ENCODE measurements around the gene PDE8A. TPM values are rescaled to one million over a fixed set of nuclear protein-coding genes. Genes with fewer than 3 reads are reported as not detected.

PDE8A gene
- total and polyA plus RNA-seq, 2 of the 4 experiments (the other 2 are of a cell fraction) = 32.4 to 35.9 TPM

DNA sequence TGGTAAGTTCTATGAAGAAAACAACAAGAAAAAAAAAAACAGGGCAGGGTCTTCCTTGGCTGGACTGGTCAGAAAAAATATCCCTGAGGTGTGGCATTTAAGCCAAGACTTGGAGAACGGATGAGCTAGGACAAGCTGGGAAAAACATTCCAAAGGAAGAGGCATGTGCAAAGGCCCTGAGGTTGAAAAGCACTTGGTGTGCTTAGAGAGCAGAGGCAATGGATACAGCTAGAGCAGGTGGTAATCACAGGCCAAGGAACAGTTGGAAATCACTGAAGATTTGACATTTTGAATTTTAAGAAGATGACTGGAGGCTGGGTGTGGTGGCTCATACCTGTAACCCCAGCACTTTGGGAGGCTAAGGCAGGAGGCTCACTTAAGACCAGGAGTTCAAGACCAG, 42.9 kb upstream of the PDE8A start:
- TF ChIP-seq MXI1 (IDR thresholded peaks at IDR 0.05; ENCODE audit: borderline replicate concordance, low read depth, low read length) = no peak
- no peak for TF ChIP-seq MAZ (IDR thresholded peaks at IDR 0.05; ENCODE audit: borderline replicate concordance, low read depth, low read length)
- TF ChIP-seq, protein P1, sequence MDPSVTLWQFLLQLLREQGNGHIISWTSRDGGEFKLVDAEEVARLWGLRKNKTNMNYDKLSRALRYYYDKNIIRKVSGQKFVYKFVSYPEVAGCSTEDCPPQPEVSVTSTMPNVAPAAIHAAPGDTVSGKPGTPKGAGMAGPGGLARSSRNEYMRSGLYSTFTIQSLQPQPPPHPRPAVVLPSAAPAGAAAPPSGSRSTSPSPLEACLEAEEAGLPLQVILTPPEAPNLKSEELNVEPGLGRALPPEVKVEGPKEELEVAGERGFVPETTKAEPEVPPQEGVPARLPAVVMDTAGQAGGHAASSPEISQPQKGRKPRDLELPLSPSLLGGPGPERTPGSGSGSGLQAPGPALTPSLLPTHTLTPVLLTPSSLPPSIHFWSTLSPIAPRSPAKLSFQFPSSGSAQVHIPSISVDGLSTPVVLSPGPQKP (IDR thresholded peaks at IDR 0.05; ENCODE audit: borderline replicate concordance, low read depth, low read length) = no peak
- TF ChIP-seq CHD1 (IDR thresholded peaks at IDR 0.05; ENCODE audit: low read depth, low read length) = no peak
- TF ChIP-seq, protein P2, sequence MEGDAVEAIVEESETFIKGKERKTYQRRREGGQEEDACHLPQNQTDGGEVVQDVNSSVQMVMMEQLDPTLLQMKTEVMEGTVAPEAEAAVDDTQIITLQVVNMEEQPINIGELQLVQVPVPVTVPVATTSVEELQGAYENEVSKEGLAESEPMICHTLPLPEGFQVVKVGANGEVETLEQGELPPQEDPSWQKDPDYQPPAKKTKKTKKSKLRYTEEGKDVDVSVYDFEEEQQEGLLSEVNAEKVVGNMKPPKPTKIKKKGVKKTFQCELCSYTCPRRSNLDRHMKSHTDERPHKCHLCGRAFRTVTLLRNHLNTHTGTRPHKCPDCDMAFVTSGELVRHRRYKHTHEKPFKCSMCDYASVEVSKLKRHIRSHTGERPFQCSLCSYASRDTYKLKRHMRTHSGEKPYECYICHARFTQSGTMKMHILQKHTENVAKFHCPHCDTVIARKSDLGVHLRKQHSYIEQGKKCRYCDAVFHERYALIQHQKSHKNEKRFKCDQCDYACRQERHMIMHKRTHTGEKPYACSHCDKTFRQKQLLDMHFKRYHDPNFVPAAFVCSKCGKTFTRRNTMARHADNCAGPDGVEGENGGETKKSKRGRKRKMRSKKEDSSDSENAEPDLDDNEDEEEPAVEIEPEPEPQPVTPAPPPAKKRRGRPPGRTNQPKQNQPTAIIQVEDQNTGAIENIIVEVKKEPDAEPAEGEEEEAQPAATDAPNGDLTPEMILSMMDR (conservative IDR thresholded peaks at IDR 0.05; ENCODE audit: low read depth, low read length) = no peak
- no peak for TF ChIP-seq NFE2L2 (IDR thresholded peaks at IDR 0.05; ENCODE audit: low read depth, low read length)
- no peak for TF ChIP-seq FOS (IDR thresholded peaks at IDR 0.05; ENCODE audit: low read depth, low read length)
- no peak for TF ChIP-seq POLR2A (IDR thresholded peaks at IDR 0.05; ENCODE audit: low read depth, low read length)
- no peak for TF ChIP-seq RAD21 (IDR thresholded peaks at IDR 0.05; ENCODE audit: low read length)
- TF ChIP-seq, protein P3, sequence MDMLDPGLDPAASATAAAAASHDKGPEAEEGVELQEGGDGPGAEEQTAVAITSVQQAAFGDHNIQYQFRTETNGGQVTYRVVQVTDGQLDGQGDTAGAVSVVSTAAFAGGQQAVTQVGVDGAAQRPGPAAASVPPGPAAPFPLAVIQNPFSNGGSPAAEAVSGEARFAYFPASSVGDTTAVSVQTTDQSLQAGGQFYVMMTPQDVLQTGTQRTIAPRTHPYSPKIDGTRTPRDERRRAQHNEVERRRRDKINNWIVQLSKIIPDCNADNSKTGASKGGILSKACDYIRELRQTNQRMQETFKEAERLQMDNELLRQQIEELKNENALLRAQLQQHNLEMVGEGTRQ (IDR thresholded peaks at IDR 0.05; ENCODE audit: low read depth, low read length) = no peak
- no peak for TF ChIP-seq BHLHE40 (IDR thresholded peaks at IDR 0.05; ENCODE audit: low read depth, low read length)
- TF ChIP-seq SMC3 (IDR thresholded peaks at IDR 0.05; ENCODE audit: low read depth, low read length) = no peak
- TF ChIP-seq RCOR1 (IDR thresholded peaks at IDR 0.05; ENCODE audit: insufficient replicate concordance, low read length) = no peak
- TF ChIP-seq CEBPB (IDR thresholded peaks at IDR 0.05; ENCODE audit: low read depth, low read length) = no peak
- TF ChIP-seq MAFK (IDR thresholded peaks at IDR 0.05; ENCODE audit: low read depth, low read length) = no peak
- no peak for TF ChIP-seq RFX5 (IDR thresholded peaks at IDR 0.05; ENCODE audit: low read depth, low read length)
- Histone ChIP-seq H3K4me1 (ENCODE audit: control insufficient read depth, insufficient read depth, low read length) (no peaks in the 10 kb centered on the region), H3K9me3 (ENCODE audit: control insufficient read depth, insufficient read depth, low read length) (no peaks in the 10 kb centered on the region), H3K27me3 (ENCODE audit: control insufficient read depth, insufficient read depth, low read length) (no peaks in the 10 kb centered on the region; the same call in 1 of the 2 replicates), H2BK15ac (ENCODE audit: low read depth, low read length) (no peak overlapping the region), H4K8ac (ENCODE audit: low read depth in 2 of 2, low read length in 2 of 2) (no peak overlapping the region), H2BK120ac (ENCODE audit: low read depth, low read length) (no peak overlapping the region), H2AK5ac (ENCODE audit: low read depth, low read length) (no peak overlapping the region), H3K4me2 (ENCODE audit: low read depth, low read length) (no peak overlapping the region), H3K36me3 (ENCODE audit: control insufficient read depth, insufficient read depth, low read length) (no peaks in the 10 kb centered on the region), H4K5ac (ENCODE audit: low read depth, low read length) (no peak overlapping the region), H2AK9ac (replicated peaks; ENCODE audit: low read depth, low read length, poor library complexity) (no peak overlapping the region), H2AFZ (replicated peaks; ENCODE audit: low read length, poor library complexity) (no peak overlapping the region), H3K4ac (ENCODE audit: low read depth, low read length) (no peak overlapping the region), H3K27ac (ENCODE audit: insufficient read depth, low read length) (no peak overlapping the region), H4K91ac (ENCODE audit: insufficient read depth, low read depth, low read length) (no peak overlapping the region), H3K9me1 (ENCODE audit: insufficient read depth, low read length) (no peaks in the 10 kb centered on the region), H3K79me1 (ENCODE audit: low read depth in 1 of 2, low read length in 2 of 2) (no peaks in the 10 kb centered on the region), H3K14ac (replicated peaks; ENCODE audit: low read depth, low read length) (no peak overlapping the region), H3K4me3 (ENCODE audit: insufficient read depth, low read depth, low read length) (no peak overlapping the region), H3K18ac (ENCODE audit: low read depth, low read length) (no peak overlapping the region), H3K23ac (ENCODE audit: low read depth, low read length) (no peak overlapping the region), H4K20me1 (ENCODE audit: insufficient read depth, low read length) (no peaks in the 10 kb centered on the region), H3K9ac (ENCODE audit: low read depth, low read length) (no peak overlapping the region), H3K56ac (ENCODE audit: extremely low read depth, insufficient read depth, low read length) (no peak overlapping the region), H2BK5ac (ENCODE audit: low read depth, low read length, poor library complexity, severe bottlenecking) (no peak overlapping the region), H2BK20ac (ENCODE audit: low read depth, low read length) (no peak overlapping the region)
- CTCF ChIA-PET = no interaction called here
- DNase-seq = no peak
- WGBS, 2 experiments (ENCODE audit: extremely low coverage in 2 of 2, insufficient read length in 1 of 2) = 88% methylated on average over 1 of the region's 1 CpG; no CpG with 5 or more reads in 1 of the 2 experiments
- dilution Hi-C loops (cut with HindIII; ENCODE audit: low sequenced_read_pairs, unreplicated experiment) (no loop called here), intact Hi-C loops (cut with micrococcal nuclease) (no loop called here), in situ Hi-C loops (cut with MboI; ENCODE audit: low sequenced_read_pairs) (no loop called here)
- no peak for ATAC-seq (ENCODE audit: low read depth)
- POLR2A ChIA-PET (ENCODE audit: unreplicated experiment) = no interaction called here
- no TSS peak for BruUV-seq (replicated peaks)
